Head of caudate nucleus (tissue), 42 donors: ENCODE data around the gene CSNK2B.
A peak's percentile ranks its signal among the peaks of the same experiment; 100 is the strongest.

Source experiments
- DNase-seq, 42 donors: peaks; one replicate each; pipeline versions ENCODE4 v3.0.0 to v3.0.0-alpha.2; 2020 to 2021; ENCODE audit warnings: mixed read lengths in 7 of 42
- intact Hi-C: fragments of 100-400 bp; cut with DNase I; formaldehyde crosslinking; loops from one replicate; pipeline ENCODE4 v1.15.0; 2022

Gene CSNK2B

GRCh38 chr6:31680226-31681134 lies 14.6 kb downstream of the CSNK2B start, which contains the start of gene LY6G5C:
LY6G5C (minus strand) TSS chr6:31681067; CDS start chr6:31680373, 694 bp downstream.
- intact Hi-C loops: loop anchor here (2.0 kb wide), 1 partner anchor 150 kb away; no protein-coding TSS in a partner anchor
- DNase-seq: peak; percentile 69 to 93 (median 82)

- DNase-seq: peak in 23 of 42 donors; percentile 18 to 67 (median 38)
Observed at GRCh38 chr6:31681135-31681671, 15.3 kb downstream of the CSNK2B start.

GRCh38 chr6:31683591-31683990 lies 17.7 kb downstream of the CSNK2B start:
- intact Hi-C loops: no loop called here
- DNase-seq: no peak

More at GRCh38 chr6:31681135-31681671, 15.3 kb downstream of the CSNK2B start:
- intact Hi-C loops: loop anchor here (2.0 kb wide), 1 partner anchor 150 kb away; no protein-coding TSS in a partner anchor

GRCh38 chr6:31686483-31686882 lies 20.6 kb downstream of the CSNK2B start:
- intact Hi-C loops: no loop called here
- DNase-seq: no peak

GRCh38 chr6:31687321-31687720 lies 21.4 kb downstream of the CSNK2B start:
- intact Hi-C loops: no loop called here
- no peak for DNase-seq

- intact Hi-C loops: no loop called here
- DNase-seq: no peak
Observed at GRCh38 chr6:31687860-31688693, 22.2 kb downstream of the CSNK2B start.

GRCh38 chr6:31689249-31690110 lies 23.6 kb downstream of the CSNK2B start:
- DNase-seq: no peak
- intact Hi-C loops: no loop called here

GRCh38 chr6:31690231-31691077 lies 24.6 kb downstream of the CSNK2B start:
- intact Hi-C loops: no loop called here
- DNase-seq: peak in 34 of 42 donors; percentile 12 to 79 (median 54)

GRCh38 chr6:31691078-31691463 lies 25.2 kb downstream of the CSNK2B start:
- intact Hi-C loops: no loop called here
- no peak for DNase-seq

- intact Hi-C loops: no loop called here
- no peak for DNase-seq
Observed at GRCh38 chr6:31691564-31692108, 25.8 kb downstream of the CSNK2B start.

GRCh38 chr6:31692353-31692752 lies 26.5 kb downstream of the CSNK2B start:
- intact Hi-C loops: no loop called here
- peak in 21 of 42 donors; percentile 11 to 78 (median 39) for DNase-seq

- DNase-seq: no peak
- intact Hi-C loops: no loop called here
Observed at GRCh38 chr6:31692886-31693285, 27.0 kb downstream of the CSNK2B start.

- DNase-seq: no peak
- intact Hi-C loops: no loop called here
Observed at GRCh38 chr6:31693535-31693934, 27.7 kb downstream of the CSNK2B start.

GRCh38 chr6:31697555-31697954 lies 31.7 kb downstream of the CSNK2B start:
- no peak for DNase-seq
- intact Hi-C loops: no loop called here

GRCh38 chr6:31700740-31701401 lies 35.0 kb downstream of the CSNK2B start:
- DNase-seq: no peak
- intact Hi-C loops: no loop called here

GRCh38 chr6:31701666-31702404 lies 36.0 kb downstream of the CSNK2B start:
- no peak for DNase-seq
- intact Hi-C loops: no loop called here
